Activated T-cell treated with anti-CD3 and anti-CD28 coated beads, Interleukin-2, amount 50 U/mL, for 72 hours (primary cell): Measurements from ENCODE around the gene ATP5MK. TPM values are rescaled to one million over a fixed set of nuclear protein-coding genes. Genes with fewer than 3 reads are reported as not detected.
"Not testable (repeated sequence)": the region's sequence is repeated elsewhere in the genome, so short reads cannot be mapped to it uniquely, and the experiment has no call there.

Source experiments
- ATAC-seq, 2 donors: fragments of 150-1000 bp; cut with Tn5 transposase; replicated peaks in 1 of 2; 2 replicates each; pipeline ENCODE4 v1.10.0; 2021; ENCODE audit warnings: moderate library complexity in 2 of 2, mild to moderate bottlenecking in 1 of 2
- DNase-seq, 2 donors: peaks; one replicate each; pipeline ENCODE4 v3.0.0; 2021 to 2022; ENCODE audit warnings: mixed read lengths in 1 of 2
- H3K27ac Mint-ChIP-seq: one replicate; pipeline ENCODE4 v1.8.0; 2022; ENCODE audit warnings: mild to moderate bottlenecking, moderate library complexity, mixed read lengths
- H3K27me3 Mint-ChIP-seq: one replicate; pipeline ENCODE4 v1.8.0; 2022; ENCODE audit warnings: low read depth, mixed read lengths
- H3K36me3 Mint-ChIP-seq, 2 donors: one replicate each; pipeline ENCODE4 v1.8.0; 2022; ENCODE audit warnings: mixed read lengths in 2 of 2, mild to moderate bottlenecking in 1 of 2; ENCODE audit not compliant: insufficient read depth in 2 of 2
- H3K4me1 Mint-ChIP-seq: one replicate; pipeline ENCODE4 v1.8.0; 2022; ENCODE audit warnings: low read depth, mixed read lengths
- H3K4me3 Mint-ChIP-seq, 2 donors: one replicate each; pipeline ENCODE4 v1.8.0; 2022; ENCODE audit warnings: mild to moderate bottlenecking in 2 of 2, mixed read lengths in 2 of 2, moderate library complexity in 2 of 2
- H3K9me3 Mint-ChIP-seq, 2 donors: one replicate each; pipeline ENCODE4 v1.8.0; 2022; ENCODE audit warnings: mixed read lengths in 2 of 2
- total RNA-seq, 2 donors: library from RNA; stranded (reverse); gene quantifications; one replicate each; pipeline ENCODE4 v1.2.3, GENCODE V29; 2022

ATP5MK gene
- total RNA-seq, 2 donors from 2014 or later, result 245 to 260 TPM

- peak; percentile 30 to 47 for ATAC-seq
- H3K36me3 Mint-ChIP-seq, result peaks cover 10 to 18% of the 10 kb centered on the region in 2 donors
- peak overlapping the region; percentile 48 for H3K27ac Mint-ChIP-seq
- peak overlapping the region; percentile 0 to 1 for H3K4me3 Mint-ChIP-seq
- DNase-seq, result no peak
- no peaks in the 10 kb centered on the region for H3K9me3 Mint-ChIP-seq
- H3K4me1 Mint-ChIP-seq, result peaks cover 33% of the 10 kb centered on the region
- H3K27me3 Mint-ChIP-seq, result no peaks in the 10 kb centered on the region
Measured at GRCh38 chr10:103373544-103373943, 22.7 kb downstream of the ATP5MK start.

- peaks cover 0 to 2% of the 10 kb centered on the region in 2 donors for H3K36me3 Mint-ChIP-seq
- ATAC-seq (peak; percentile 65 to 70), DNase-seq (peak; percentile 92 to 95)
- no peaks in the 10 kb centered on the region for H3K27me3 Mint-ChIP-seq
- peak within 1 kb of the TSS; percentile 92 for H3K27ac Mint-ChIP-seq
- H3K4me1 Mint-ChIP-seq, result peaks cover 31% of the 10 kb centered on the region
- peak within 1 kb of the TSS; percentile 87 to 93 for H3K4me3 Mint-ChIP-seq
- no peaks in the 10 kb centered on the region for H3K9me3 Mint-ChIP-seq
Measured at GRCh38 chr10:103367782-103368518, 28.3 kb downstream of the ATP5MK start, which contains the start of gene TAF5. TSS of gene TAF5 (plus strand) at chr10:103367976. CDS start at chr10:103367990, 14 bp downstream.

DNA sequence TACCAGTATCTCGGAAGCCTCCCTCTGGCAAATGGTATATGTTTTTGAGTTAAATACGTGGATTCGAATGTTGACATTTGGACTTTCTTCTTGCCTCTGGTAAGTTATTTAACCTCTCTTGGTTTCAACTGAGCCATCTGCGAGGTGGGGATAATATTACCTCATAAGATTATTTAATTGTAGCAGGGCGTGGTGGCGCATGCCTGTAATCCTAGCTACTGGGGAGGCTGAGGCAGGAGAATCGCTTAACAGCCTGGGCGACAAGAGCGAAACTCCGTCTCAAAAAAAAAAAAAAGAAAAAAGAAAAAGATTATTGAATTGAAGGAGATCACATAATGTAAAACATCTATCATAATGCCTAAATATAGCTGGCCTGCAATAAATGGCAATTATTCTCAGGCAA, 28.9 kb downstream of the ATP5MK start:
- H3K36me3 Mint-ChIP-seq, result peaks cover 0 to 2% of the 10 kb centered on the region in 2 donors
- H3K27ac Mint-ChIP-seq, result peak overlapping the region; percentile 92
- peak overlapping the region; percentile 87 to 93 for H3K4me3 Mint-ChIP-seq
- DNase-seq (no peak), ATAC-seq (no peak)
- no peaks in the 10 kb centered on the region for H3K9me3 Mint-ChIP-seq
- no peaks in the 10 kb centered on the region for H3K27me3 Mint-ChIP-seq
- peaks cover 27% of the 10 kb centered on the region for H3K4me1 Mint-ChIP-seq

DNA sequence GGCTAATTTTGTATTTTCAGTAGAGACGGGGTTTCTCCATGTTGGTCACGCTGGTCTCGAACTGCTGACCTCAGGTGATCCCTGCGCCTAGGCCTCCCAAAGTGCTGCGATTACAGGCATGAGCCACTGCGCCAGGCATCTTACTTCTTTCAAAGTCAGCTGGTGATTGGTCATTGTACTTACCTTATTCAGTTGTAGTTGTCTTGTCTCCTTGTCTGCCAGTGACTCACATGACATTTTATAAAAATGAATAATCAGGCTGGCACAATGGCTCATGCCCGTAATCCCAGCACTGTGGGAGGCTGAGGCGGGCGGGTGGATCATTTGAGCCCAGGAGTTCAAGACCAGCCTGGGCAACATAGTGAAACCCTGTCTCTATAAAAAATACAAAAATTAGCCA, 35.5 kb downstream of the ATP5MK start:
- H3K9me3 Mint-ChIP-seq, H3K27me3 Mint-ChIP-seq, H3K27ac Mint-ChIP-seq, H3K4me1 Mint-ChIP-seq, DNase-seq, H3K4me3 Mint-ChIP-seq, H3K36me3 Mint-ChIP-seq: not testable (repeated sequence)
- peak in 1 of 2 donors; percentile 61 for ATAC-seq

DNA sequence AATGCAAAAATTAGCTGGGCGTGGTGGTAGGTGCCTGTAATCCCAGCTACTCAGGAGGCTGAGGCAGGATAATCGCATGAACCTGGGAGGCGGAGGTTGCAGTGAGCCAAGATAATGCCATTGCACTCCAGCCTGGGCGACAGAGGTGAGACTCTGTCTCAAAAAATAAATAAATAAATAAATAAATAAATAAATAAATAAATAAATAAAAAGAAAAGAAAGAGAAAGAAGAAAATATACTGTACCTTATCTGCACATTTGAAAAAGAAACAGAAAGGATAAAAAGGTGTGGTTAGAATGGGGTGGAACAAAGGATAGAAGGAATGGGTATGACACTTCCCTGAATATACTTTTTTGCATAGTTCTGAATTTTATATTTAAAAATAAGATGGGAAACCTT, 36.8 kb downstream of the ATP5MK start:
- not testable (repeated sequence) for H3K4me3 Mint-ChIP-seq, DNase-seq, ATAC-seq, H3K27me3 Mint-ChIP-seq, H3K4me1 Mint-ChIP-seq, H3K36me3 Mint-ChIP-seq, H3K27ac Mint-ChIP-seq, H3K9me3 Mint-ChIP-seq

DNA sequence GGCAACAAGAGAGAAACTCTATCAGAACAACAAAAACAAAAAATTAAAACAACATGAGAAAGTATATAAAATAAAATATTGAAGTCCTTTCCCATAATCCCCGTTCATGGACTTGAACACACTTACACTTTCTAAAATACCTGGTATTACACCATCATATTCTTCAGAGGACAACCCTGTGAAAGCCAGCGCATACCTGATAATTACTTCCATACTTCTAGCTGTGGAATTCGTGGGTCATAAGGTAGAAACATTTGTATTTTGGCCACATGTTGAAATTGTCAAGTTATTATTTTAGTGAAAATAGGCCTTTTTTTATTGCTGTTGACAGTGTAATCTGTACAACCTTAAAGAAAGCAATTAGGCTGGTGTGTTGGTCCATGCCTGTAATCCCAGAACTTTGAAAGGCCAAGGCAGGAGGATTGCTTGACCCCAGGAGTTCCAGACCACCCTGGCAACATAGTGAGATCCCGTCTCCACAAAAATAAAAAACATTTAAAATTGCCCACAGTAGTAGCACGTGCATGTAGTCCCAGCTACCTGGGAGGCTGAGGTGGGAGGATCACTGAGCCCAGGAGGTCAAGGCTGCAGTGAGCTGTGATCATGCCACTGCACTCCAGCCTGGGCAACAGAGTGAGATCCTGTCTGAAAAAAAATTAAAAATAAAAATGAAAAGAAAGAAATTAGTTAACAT, 40.2 kb downstream of the ATP5MK start:
- no peak for DNase-seq
- Mint-ChIP-seq H3K27ac (no peak overlapping the region), H3K27me3 (no peaks in the 10 kb centered on the region), H3K4me3 (no peak overlapping the region), H3K9me3 (no peaks in the 10 kb centered on the region), H3K36me3 (peaks cover 0 to 1% of the 10 kb centered on the region in 2 donors), H3K4me1 (no peaks in the 10 kb centered on the region)
- no peak for ATAC-seq

GRCh38 chr10:103354567-103354966, 41.7 kb downstream of the ATP5MK start:
- not testable (repeated sequence) for H3K36me3 Mint-ChIP-seq, H3K27me3 Mint-ChIP-seq, H3K4me3 Mint-ChIP-seq, H3K27ac Mint-ChIP-seq, ATAC-seq, DNase-seq, H3K9me3 Mint-ChIP-seq, H3K4me1 Mint-ChIP-seq

- no peak overlapping the region for H3K27ac Mint-ChIP-seq
- peaks cover 1 to 3% of the 10 kb centered on the region in 2 donors for H3K36me3 Mint-ChIP-seq
- no peak overlapping the region for H3K4me3 Mint-ChIP-seq
- peaks cover 13% of the 10 kb centered on the region for H3K4me1 Mint-ChIP-seq
- no peak for ATAC-seq
- no peaks in the 10 kb centered on the region for H3K27me3 Mint-ChIP-seq
- DNase-seq, result no peak
- no peaks in the 10 kb centered on the region for H3K9me3 Mint-ChIP-seq
Measured at GRCh38 chr10:103353281-103353680, 43.0 kb downstream of the ATP5MK start.

GRCh38 chr10:103350517-103351260, 45.6 kb downstream of the ATP5MK start, which contains the start of gene PCGF6:
TSS of gene PCGF6 (minus strand) at chr10:103351140. CDS start at chr10:103351066, 74 bp downstream.
- H3K9me3 Mint-ChIP-seq, result no peaks in the 10 kb centered on the region
- H3K4me3 Mint-ChIP-seq, result peak within 1 kb of the TSS; percentile 96 to 97
- no peaks in the 10 kb centered on the region for H3K27me3 Mint-ChIP-seq
- peak; percentile 80 to 87 for DNase-seq
- peaks cover 2 to 5% of the 10 kb centered on the region in 2 donors for H3K36me3 Mint-ChIP-seq
- ATAC-seq, result peak; percentile 90 to 91
- H3K27ac Mint-ChIP-seq, result peak within 1 kb of the TSS; percentile 93
- peaks cover 13% of the 10 kb centered on the region for H3K4me1 Mint-ChIP-seq

DNA sequence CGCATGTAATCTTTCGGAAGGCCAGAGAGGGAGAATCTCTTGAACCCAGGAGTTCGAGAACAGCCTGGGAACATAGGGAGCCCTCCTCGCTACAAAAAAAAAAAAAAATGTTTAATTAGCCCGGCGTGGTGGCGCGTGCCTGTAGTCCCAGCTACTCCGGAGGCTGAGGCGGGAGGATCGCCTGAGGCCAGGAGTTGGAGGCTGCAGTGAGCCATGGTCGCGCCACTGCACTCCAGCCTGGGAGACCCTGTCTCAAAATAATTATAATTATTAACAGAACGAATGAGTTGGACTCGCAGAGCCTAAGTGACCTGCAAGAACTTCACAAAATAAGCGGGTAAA, 46.1 kb downstream of the ATP5MK start:
- Mint-ChIP-seq H3K27ac (peak overlapping the region; percentile 85), H3K4me3 (peak overlapping the region; percentile 96 to 97), H3K36me3 (peaks cover 2 to 6% of the 10 kb centered on the region in 2 donors), H3K9me3 (no peaks in the 10 kb centered on the region), H3K27me3 (no peaks in the 10 kb centered on the region), H3K4me1 (peaks cover 13% of the 10 kb centered on the region)
- ATAC-seq (no peak), DNase-seq (no peak)
